HUES6 (cell line): ENCODE measurements around the gene INTS6.
"Not testable (repeated sequence)": the region's sequence is repeated elsewhere in the genome, so short reads cannot be mapped to it uniquely, and the experiment has no call there.

Experiments
- H3K27ac ChIP-seq: 2 replicates; pipeline ENCODE4 v1.7.0; 2013; ENCODE audit warnings: low read depth, mild to moderate bottlenecking, low read length, inconsistent platforms
- H3K27me3 ChIP-seq: 2 replicates; pipeline ENCODE4 v1.6.1; 2013; ENCODE audit warnings: low read length; ENCODE audit not compliant: control insufficient read depth, insufficient read depth
- H3K36me3 ChIP-seq: 2 replicates; pipeline ENCODE4 v1.6.1; 2013; ENCODE audit warnings: low read length; ENCODE audit not compliant: control insufficient read depth, insufficient read depth
- H3K4me1 ChIP-seq: 2 replicates; pipeline ENCODE4 v1.6.1; 2013; ENCODE audit warnings: low read length; ENCODE audit not compliant: control insufficient read depth, insufficient read depth
- H3K4me3 ChIP-seq: 2 replicates; pipeline ENCODE4 v1.5.1; 2013; ENCODE audit warnings: low read depth, low read length
- H3K9ac ChIP-seq: one replicate; pipeline ENCODE4 v1.6.1; 2013; ENCODE audit warnings: mild to moderate bottlenecking, low read length
- H3K9me3 ChIP-seq: 2 replicates; pipeline ENCODE4 v1.6.1; 2013; ENCODE audit warnings: low read depth, low read length; ENCODE audit not compliant: control insufficient read depth, insufficient read depth

INTS6 gene

GRCh38 chr13:51426982-51427381 is 25.9 kb downstream of the INTS6 start:
- Histone ChIP-seq H3K4me3 (no peak overlapping the region), H3K9me3 (no peaks in the 10 kb centered on the region), H3K27ac (no peak overlapping the region), H3K9ac (no peak overlapping the region), H3K4me1 (peaks cover 60% of the 10 kb centered on the region), H3K36me3 (peaks cover 27% of the 10 kb centered on the region), H3K27me3 (no peaks in the 10 kb centered on the region)

- no peaks in the 10 kb centered on the region for H3K27me3 ChIP-seq
Observed at GRCh38 chr13:51425410-51426042, 27.3 kb downstream of the INTS6 start.

GRCh38 chr13:51423766-51424165 is 29.1 kb downstream of the INTS6 start:
- Histone ChIP-seq H3K27me3 (no peaks in the 10 kb centered on the region), H3K4me3 (no peak overlapping the region), H3K27ac (peak overlapping the region; percentile 39; the same call in 1 of the 2 replicates), H3K36me3 (peaks cover 14% of the 10 kb centered on the region), H3K9ac (no peak overlapping the region), H3K9me3 (no peaks in the 10 kb centered on the region), H3K4me1 (peaks cover 52% of the 10 kb centered on the region)

More at GRCh38 chr13:51425410-51426042, 27.3 kb downstream of the INTS6 start:
- H3K4me3 ChIP-seq: peak overlapping the region; percentile 2; the same call in 1 of the 2 replicates
- H3K36me3 ChIP-seq: peaks cover 23% of the 10 kb centered on the region
- no peaks in the 10 kb centered on the region for H3K9me3 ChIP-seq
- H3K9ac ChIP-seq: no peak overlapping the region
- H3K4me1 ChIP-seq: peaks cover 52% of the 10 kb centered on the region
- H3K27ac ChIP-seq: peak overlapping the region; percentile 64

- H3K36me3 ChIP-seq: peaks cover 16% of the 10 kb centered on the region
- no peak overlapping the region for H3K9ac ChIP-seq
- peaks cover 52% of the 10 kb centered on the region for H3K4me1 ChIP-seq
- H3K27ac ChIP-seq: no peak overlapping the region
- no peaks in the 10 kb centered on the region for H3K9me3 ChIP-seq
- H3K4me3 ChIP-seq: no peak overlapping the region
- H3K27me3 ChIP-seq: no peaks in the 10 kb centered on the region
Observed at GRCh38 chr13:51422484-51422883, 30.4 kb downstream of the INTS6 start.

- Histone ChIP-seq H3K9me3 (peaks cover 12% of the 10 kb centered on the region), H3K27ac (peak overlapping the region; percentile 9; the same call in 1 of the 2 replicates), H3K36me3 (peaks cover 30% of the 10 kb centered on the region), H3K4me3 (no peak overlapping the region), H3K9ac (no peak overlapping the region), H3K27me3 (no peaks in the 10 kb centered on the region), H3K4me1 (peaks cover 44% of the 10 kb centered on the region)
Observed at GRCh38 chr13:51420681-51421490, 31.9 kb downstream of the INTS6 start.

GRCh38 chr13:51419001-51419636 is 33.7 kb downstream of the INTS6 start:
- Histone ChIP-seq H3K4me3 (no peak overlapping the region), H3K4me1 (peaks cover 27% of the 10 kb centered on the region), H3K9ac (no peak overlapping the region), H3K36me3 (peaks cover 37% of the 10 kb centered on the region), H3K27me3 (no peaks in the 10 kb centered on the region), H3K27ac (no peak overlapping the region), H3K9me3 (peaks cover 15% of the 10 kb centered on the region)

- Histone ChIP-seq H3K27me3 (no peaks in the 10 kb centered on the region), H3K9me3 (peaks cover 15% of the 10 kb centered on the region), H3K9ac (no peak overlapping the region), H3K27ac (no peak overlapping the region), H3K36me3 (peaks cover 37% of the 10 kb centered on the region), H3K4me3 (no peak overlapping the region), H3K4me1 (peaks cover 14% of the 10 kb centered on the region)
Observed at GRCh38 chr13:51417716-51418115, 35.1 kb downstream of the INTS6 start.

- peaks cover 46% of the 10 kb centered on the region for H3K36me3 ChIP-seq
- peaks cover 15% of the 10 kb centered on the region for H3K9me3 ChIP-seq
Observed at GRCh38 chr13:51416107-51416506, 36.7 kb downstream of the INTS6 start.

GRCh38 chr13:51415339-51415738 is 37.5 kb downstream of the INTS6 start:
- not testable (repeated sequence) for H3K4me1 ChIP-seq, H3K27ac ChIP-seq, H3K9ac ChIP-seq, H3K4me3 ChIP-seq, H3K27me3 ChIP-seq
- Histone ChIP-seq H3K36me3 (peaks cover 44% of the 10 kb centered on the region), H3K9me3 (peaks cover 15% of the 10 kb centered on the region)

More at GRCh38 chr13:51416107-51416506, 36.7 kb downstream of the INTS6 start:
- no peak overlapping the region for H3K27ac ChIP-seq
- H3K4me3 ChIP-seq: no peak overlapping the region
- H3K4me1 ChIP-seq: peaks cover 3% of the 10 kb centered on the region; the same call in 1 of the 2 replicates
- H3K27me3 ChIP-seq: no peaks in the 10 kb centered on the region
- H3K9ac ChIP-seq: no peak overlapping the region

- Histone ChIP-seq H3K9ac (no peak overlapping the region), H3K27ac (peak overlapping the region; percentile 45; the same call in 1 of the 2 replicates), H3K9me3 (peaks cover 15% of the 10 kb centered on the region), H3K27me3 (no peaks in the 10 kb centered on the region), H3K36me3 (peaks cover 30% of the 10 kb centered on the region), H3K4me1 (no peaks in the 10 kb centered on the region), H3K4me3 (no peak overlapping the region)
Observed at GRCh38 chr13:51412431-51412830, 40.4 kb downstream of the INTS6 start.

GRCh38 chr13:51405176-51405575 is 47.7 kb downstream of the INTS6 start:
- Histone ChIP-seq H3K27me3 (no peaks in the 10 kb centered on the region), H3K36me3 (no peaks in the 10 kb centered on the region; the same call in 1 of the 2 replicates), H3K4me1 (no peaks in the 10 kb centered on the region), H3K4me3 (no peak overlapping the region), H3K27ac (no peak overlapping the region), H3K9me3 (no peaks in the 10 kb centered on the region), H3K9ac (no peak overlapping the region)
